HCT116 (cell line): ENCODE measurements around the gene SORCS2. TPM values are rescaled to one million over a fixed set of nuclear protein-coding genes. Genes with fewer than 3 reads are reported as not detected.

ENCODE experiments used
- ATAC-seq: fragments of 200-7000 bp; cut with Tn5 transposase; 2 replicates; pipeline ENCODE4 v1.9.1; 2020; ENCODE audit warnings: mild to moderate bottlenecking, moderate library complexity
- BruUV-seq: library from RNA; stranded (reverse); fragments of 400-500 nt; replicated peaks from 2 replicates; lab custom pipeline; 2021; lab: Mats Ljungman, UMichigan
- CTCF ChIA-PET: fragments of 300-600 bp; sonication (Branson Sonifier 250); formaldehyde crosslinking; loops from one replicate; lab custom pipeline; 2021; ENCODE audit warnings: antibody characterized with exemption; lab: Charles Lee
- POLR2A ChIA-PET: fragments of 300-600, 350-600 bp; sonication (Branson Sonifier 250); formaldehyde crosslinking; loops from one replicate; lab custom pipeline; 2021; ENCODE audit warnings: antibody characterized with exemption; lab: Charles Lee
- RAD21 ChIA-PET, 2 experiments: fragments of 300-600 bp; sonication (Branson Sonifier 250); formaldehyde crosslinking; loops; one replicate each; lab custom pipeline; 2023; ENCODE audit warnings: low total read pairs in 2 of 2; ENCODE audit not compliant: uncharacterized antibody in 2 of 2, unreplicated experiment in 2 of 2, low non-redundant PET in 1 of 2; lab: Charles Lee
- DNase-seq: peaks from one replicate; pipeline ENCODE4 v3.0.0-alpha.2; 2010; ENCODE audit warnings: low read depth, low spot score
- H2AFZ ChIP-seq: fragments of 200-600 bp; shearing (Covaris generic), sonication (generic); 2 replicates; pipeline ENCODE4 v1.6.1; 2017; ENCODE audit warnings: low read depth, mixed run types, mixed read lengths, antibody characterized with exemption, low read length; ENCODE audit not compliant: poor library complexity, severe bottlenecking
- H3K27ac ChIP-seq: 2 replicates; pipeline ENCODE4 v1.5.1; 2012; ENCODE audit warnings: low read depth, low read length
- H3K27me3 ChIP-seq: fragments of 200-600 bp; sonication (generic); 2 replicates; pipeline ENCODE4 v1.6.1; 2016; ENCODE audit warnings: mixed run types, low read length, mixed read lengths; ENCODE audit not compliant: insufficient read depth
- H3K36me3 ChIP-seq, 2 experiments: fragments of 200-500 bp in 1 of 2; fragments of 200-600 bp in 1 of 2; sonication (Bioruptor generic) in 1 of 2; sonication (generic) in 1 of 2; 2 replicates each; pipeline versions ENCODE4 v1.5.1 to v1.6.1; 2014 to 2016; ENCODE audit warnings: low read length in 2 of 2, inconsistent platforms in 1 of 2, mixed read lengths in 1 of 2, mixed run types in 1 of 2; ENCODE audit not compliant: insufficient read depth in 2 of 2, control insufficient read depth in 1 of 2
- H3K4me1 ChIP-seq, 2 experiments: fragments of 200-600 bp in 1 of 2; sonication (generic) in 1 of 2; 2 replicates each; pipeline versions ENCODE4 v1.5.1 to v1.6.1; 2012 to 2017; ENCODE audit warnings: low read length in 2 of 2, inconsistent platforms in 1 of 2, mild to moderate bottlenecking in 1 of 2, mixed read lengths in 1 of 2, mixed run types in 1 of 2, moderate library complexity in 1 of 2; ENCODE audit not compliant: insufficient read depth in 2 of 2, control insufficient read depth in 1 of 2
- H3K4me2 ChIP-seq: fragments of 200-600 bp; sonication (generic); 2 replicates; pipeline ENCODE4 v1.6.1; 2017; ENCODE audit warnings: mixed run types, low read length, mixed read lengths
- H3K4me3 ChIP-seq, 2 experiments: fragments of 200-600 bp in 1 of 2; sonication (generic) in 1 of 2; replicated peaks in 1 of 2; 2 replicates each; pipeline ENCODE4 v1.5.1; 2011 to 2016; ENCODE audit warnings: low read length in 2 of 2, control low read depth in 1 of 2, low read depth in 1 of 2, mild to moderate bottlenecking in 1 of 2, mixed read lengths in 1 of 2, mixed run types in 1 of 2
- H3K79me2 ChIP-seq: fragments of 200-600 bp; sonication (generic); 2 replicates; pipeline ENCODE4 v1.6.1; 2017; ENCODE audit warnings: mild to moderate bottlenecking, mixed run types, low read length, moderate library complexity, mixed read lengths; ENCODE audit not compliant: insufficient read depth
- H3K9ac ChIP-seq: fragments of 200-600 bp; sonication (generic); 2 replicates; pipeline ENCODE4 v1.6.1; 2016; ENCODE audit warnings: low read length, mixed read lengths
- H3K9me2 ChIP-seq: fragments of 200-600 bp; sonication (generic), shearing (Covaris generic); 2 replicates; pipeline ENCODE4 v1.6.1; 2017; ENCODE audit warnings: mixed run types, mild to moderate bottlenecking, moderate library complexity; ENCODE audit not compliant: insufficient read depth
- H3K9me3 ChIP-seq, 2 experiments: fragments of 200-500 bp in 1 of 2; fragments of 200-600 bp in 1 of 2; sonication (Bioruptor generic) in 1 of 2; sonication (generic) in 1 of 2; 2 replicates each; pipeline ENCODE4 v1.6.1; 2014 to 2017; ENCODE audit warnings: low read length in 2 of 2, mixed read lengths in 2 of 2, inconsistent platforms in 1 of 2, low read depth in 1 of 2, mild to moderate bottlenecking in 1 of 2, mixed run types in 1 of 2, moderate library complexity in 1 of 2; ENCODE audit not compliant: control insufficient read depth in 1 of 2, insufficient read depth in 1 of 2
- H4K20me1 ChIP-seq: fragments of 200-600 bp; sonication (generic), shearing (Covaris generic); 2 replicates; pipeline ENCODE4 v1.6.1; 2017; ENCODE audit warnings: mixed run types, mild to moderate bottlenecking, moderate library complexity; ENCODE audit not compliant: insufficient read depth
- EGR1 ChIP-seq: IDR thresholded peaks from 2 replicates; pipeline ENCODE4 v1.6.1; 2012; ENCODE audit warnings: low read depth
- ELF1 ChIP-seq: IDR thresholded peaks from 2 replicates; pipeline ENCODE4 v1.6.1; 2012; ENCODE audit warnings: low read depth, borderline replicate concordance
- MAX ChIP-seq: IDR thresholded peaks from 2 replicates; pipeline ENCODE4 v1.6.1; 2012
- POLR2A ChIP-seq: IDR thresholded peaks from 2 replicates; pipeline ENCODE4 v1.7.0; 2011; ENCODE audit warnings: borderline replicate concordance; ENCODE audit not compliant: insufficient read depth, insufficient read length; ENCODE audit errors: extremely low read depth
- POLR2AphosphoS5 ChIP-seq: IDR thresholded peaks from 2 replicates; pipeline ENCODE4 v1.6.1; 2011; ENCODE audit warnings: mild to moderate bottlenecking, low read depth, low read length, moderate library complexity
- RAD21 ChIP-seq: IDR thresholded peaks from 2 replicates; pipeline ENCODE4 v1.6.1; 2012; ENCODE audit warnings: low read depth, mild to moderate bottlenecking
- intact Hi-C: fragments of 100-400 bp; cut with micrococcal nuclease; formaldehyde crosslinking; loops from 2 replicates; pipeline ENCODE4 v1.10.0; 2022
- total RNA-seq: library from RNA; stranded (reverse); gene quantifications from one replicate; pipeline ENCODE4 v1.2.1, GENCODE V29; 2021; ENCODE audit not compliant: unreplicated experiment

SORCS2 gene
- total RNA-seq, 1 experiment from 2014 or later, result 0.37 TPM

DNA sequence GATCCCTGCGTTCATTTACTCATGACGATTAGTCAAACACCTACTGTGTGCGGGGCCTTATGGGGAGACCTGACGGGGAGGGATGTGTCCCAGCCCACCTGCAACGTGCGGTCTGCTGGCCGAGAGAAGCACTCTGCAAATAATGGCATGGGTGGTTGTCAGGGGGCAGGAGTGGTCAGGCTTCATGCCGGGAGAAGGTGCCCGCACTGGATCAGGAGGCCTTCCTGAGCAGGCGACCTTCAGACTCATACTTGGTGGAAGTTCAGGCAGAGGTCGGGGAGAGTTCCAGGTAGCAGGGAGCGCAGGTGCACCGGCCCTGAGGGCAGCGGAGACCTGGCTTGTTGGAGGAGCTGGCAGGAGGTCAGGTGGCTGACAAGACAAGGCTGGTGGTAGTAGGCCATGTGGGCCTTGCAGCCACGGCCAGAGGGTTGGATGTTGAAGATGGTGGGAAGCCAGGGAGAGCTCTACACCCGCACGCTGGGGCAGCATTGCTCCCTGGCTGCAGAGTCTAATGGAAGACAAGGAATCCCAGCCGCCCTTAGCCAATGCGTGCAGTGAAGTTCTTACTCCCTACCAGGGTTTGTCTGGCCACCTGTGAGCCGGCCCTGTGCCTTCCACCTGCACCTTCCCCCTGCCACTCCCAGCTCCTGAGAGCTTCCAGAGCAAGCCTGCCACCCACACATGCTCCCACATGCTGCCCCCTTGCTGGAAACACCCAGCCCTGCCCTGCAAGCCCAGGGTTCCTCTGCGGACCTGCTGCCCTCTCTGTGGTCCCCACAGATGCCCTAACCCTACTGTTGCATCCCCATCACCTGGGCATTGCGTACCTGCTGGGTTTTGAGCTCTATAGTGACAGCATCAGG, 145.1 kb downstream of the SORCS2 start (continued):
- TF ChIP-seq MAX, result no peak
- TF ChIP-seq RAD21, result no peak
- TF ChIP-seq ELF1, result no peak
- no peak for TF ChIP-seq POLR2A
- TF ChIP-seq, all 23 proteins: peak for 0

DNA sequence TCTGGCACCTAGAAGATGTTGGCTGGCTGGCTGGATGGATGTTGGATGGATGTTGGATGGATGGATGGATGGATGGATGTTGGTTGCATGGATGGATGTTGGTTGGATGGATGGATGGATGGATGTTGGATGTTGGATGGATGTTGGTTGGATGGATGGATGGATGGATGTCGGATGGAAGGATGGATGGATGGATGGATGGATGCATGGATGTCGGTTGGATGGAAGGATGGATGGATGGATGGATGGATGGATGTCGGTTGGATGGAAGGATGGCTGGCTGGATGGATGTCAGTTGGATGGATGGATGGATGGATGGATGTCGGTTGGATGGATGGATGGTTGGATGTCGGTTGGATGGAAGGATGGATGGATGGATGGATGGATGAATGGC, 145.7 kb downstream of the SORCS2 start:
- no peak overlapping the region for H3K4me2 ChIP-seq
- H3K4me1 ChIP-seq, result peaks cover 0 to 7% of the 10 kb centered on the region in 2 experiments; a peak in 1 of 4 replicates
- H2AFZ ChIP-seq, result no peak overlapping the region
- ATAC-seq, result no peak
- H3K27ac ChIP-seq, result no peak overlapping the region
- ChIA-PET CTCF (no interaction called here), POLR2A (no interaction called here), RAD21 (no interaction called here)
- H3K9me3 ChIP-seq, result no peaks in the 10 kb centered on the region
- H3K79me2 ChIP-seq, result no peaks in the 10 kb centered on the region
- H3K36me3 ChIP-seq, result no peaks in the 10 kb centered on the region
- no TSS peak for BruUV-seq
- no peak for DNase-seq
- no peak overlapping the region for H3K4me3 ChIP-seq
- intact Hi-C loops, result no loop called here
- no peaks in the 10 kb centered on the region for H3K9me2 ChIP-seq
- H3K27me3 ChIP-seq, result no peaks in the 10 kb centered on the region
- H4K20me1 ChIP-seq, result no peaks in the 10 kb centered on the region
- TF ChIP-seq POLR2AphosphoS5, result no peak
- no peak overlapping the region for H3K9ac ChIP-seq

GRCh38 chr4:7338876-7339623, 146.7 kb downstream of the SORCS2 start:
- RAD21 ChIA-PET, result no interaction called here
- Histone ChIP-seq H3K9me3 (no peaks in the 10 kb centered on the region), H3K4me2 (no peak overlapping the region), H3K79me2 (no peaks in the 10 kb centered on the region), H4K20me1 (no peaks in the 10 kb centered on the region), H3K9ac (no peak overlapping the region), H2AFZ (no peak overlapping the region), H3K27me3 (no peaks in the 10 kb centered on the region), H3K4me1 (peaks cover 0 to 7% of the 10 kb centered on the region in 2 experiments; a peak in 1 of 4 replicates), H3K36me3 (no peaks in the 10 kb centered on the region), H3K27ac (no peak overlapping the region), H3K9me2 (no peaks in the 10 kb centered on the region), H3K4me3 (no peak overlapping the region)
- DNase-seq, result no peak
- intact Hi-C loops, result no loop called here
- TF ChIP-seq EGR1, result no peak
- ATAC-seq, result no peak
- POLR2A ChIA-PET, result no interaction called here
- CTCF ChIA-PET, result no interaction called here
- no TSS peak for BruUV-seq
